GM18505 (cell line): Measurements from ENCODE around the gene TMEM270.

Experiments
- ATAC-seq: cut with Tn5 transposase; IDR thresholded peaks from one replicate; pipeline ENCODE4 v1.9.1; 2021; ENCODE audit not compliant: unreplicated experiment
- POLR2A ChIP-seq: IDR thresholded peaks from 4 replicates; pipeline ENCODE4 v1.6.1; 2011; ENCODE audit warnings: borderline replicate concordance; ENCODE audit not compliant: insufficient read depth, insufficient read length; ENCODE audit errors: extremely low read depth

TMEM270 gene

DNA sequence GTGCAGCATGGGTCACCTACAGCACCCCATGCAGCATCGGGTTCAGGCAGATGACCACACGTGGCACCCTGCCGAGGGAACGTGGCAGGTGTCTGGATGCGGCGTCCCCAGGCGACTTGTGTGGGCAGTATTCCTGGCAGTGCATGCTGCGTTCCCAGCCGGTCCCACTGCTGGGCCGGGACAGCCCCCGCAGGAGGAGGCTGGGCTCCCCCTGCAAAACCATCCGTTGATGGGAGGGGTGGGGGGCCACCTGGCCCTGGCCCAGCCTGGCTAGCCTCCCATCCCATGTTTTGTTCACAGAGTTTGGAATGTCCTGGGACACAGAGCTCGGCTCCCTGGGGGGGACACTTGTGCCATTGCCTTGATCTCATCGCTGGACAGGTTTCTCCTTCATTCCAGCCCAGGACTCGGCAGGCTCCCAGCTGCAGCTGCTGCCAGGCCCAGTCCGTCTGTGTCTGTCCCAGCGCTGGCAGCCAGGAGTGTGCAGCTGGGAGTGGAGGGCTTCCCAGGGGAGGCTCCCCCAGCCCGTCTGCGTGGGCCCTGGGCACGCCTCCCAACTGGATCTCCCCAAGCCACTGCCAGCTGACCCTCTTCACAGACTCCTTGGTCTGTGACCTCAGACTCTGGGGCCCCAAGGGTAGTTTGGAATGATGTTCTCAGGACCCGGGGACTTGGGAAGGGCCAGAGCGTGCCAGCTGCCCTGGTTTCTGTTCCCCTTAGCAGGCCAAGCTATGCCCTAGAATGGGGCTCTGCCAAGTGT lies 32.6 kb downstream of the TMEM270 start:
- TF ChIP-seq POLR2A = no peak
- no peak for ATAC-seq

DNA sequence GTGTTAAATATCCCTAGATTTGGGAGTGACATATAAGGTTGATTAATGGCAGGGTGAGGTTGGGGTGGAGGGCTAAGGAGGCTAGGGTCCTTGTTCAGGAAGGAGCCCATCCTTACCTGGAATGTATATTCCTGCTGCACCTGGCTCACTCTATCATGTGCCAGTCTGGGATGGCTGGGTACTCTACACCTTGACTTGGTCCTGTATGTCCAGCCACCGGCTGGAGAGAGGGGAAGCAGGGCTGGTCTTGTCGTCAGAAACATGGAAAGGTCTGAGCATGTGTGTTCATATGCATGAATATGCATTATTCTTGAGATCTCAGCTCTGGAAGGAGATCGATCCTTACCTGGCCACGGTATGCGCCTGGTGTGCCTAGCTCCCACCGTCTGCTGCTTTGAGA lies 33.2 kb downstream of the TMEM270 start:
- no peak for TF ChIP-seq POLR2A
- ATAC-seq = no peak

DNA sequence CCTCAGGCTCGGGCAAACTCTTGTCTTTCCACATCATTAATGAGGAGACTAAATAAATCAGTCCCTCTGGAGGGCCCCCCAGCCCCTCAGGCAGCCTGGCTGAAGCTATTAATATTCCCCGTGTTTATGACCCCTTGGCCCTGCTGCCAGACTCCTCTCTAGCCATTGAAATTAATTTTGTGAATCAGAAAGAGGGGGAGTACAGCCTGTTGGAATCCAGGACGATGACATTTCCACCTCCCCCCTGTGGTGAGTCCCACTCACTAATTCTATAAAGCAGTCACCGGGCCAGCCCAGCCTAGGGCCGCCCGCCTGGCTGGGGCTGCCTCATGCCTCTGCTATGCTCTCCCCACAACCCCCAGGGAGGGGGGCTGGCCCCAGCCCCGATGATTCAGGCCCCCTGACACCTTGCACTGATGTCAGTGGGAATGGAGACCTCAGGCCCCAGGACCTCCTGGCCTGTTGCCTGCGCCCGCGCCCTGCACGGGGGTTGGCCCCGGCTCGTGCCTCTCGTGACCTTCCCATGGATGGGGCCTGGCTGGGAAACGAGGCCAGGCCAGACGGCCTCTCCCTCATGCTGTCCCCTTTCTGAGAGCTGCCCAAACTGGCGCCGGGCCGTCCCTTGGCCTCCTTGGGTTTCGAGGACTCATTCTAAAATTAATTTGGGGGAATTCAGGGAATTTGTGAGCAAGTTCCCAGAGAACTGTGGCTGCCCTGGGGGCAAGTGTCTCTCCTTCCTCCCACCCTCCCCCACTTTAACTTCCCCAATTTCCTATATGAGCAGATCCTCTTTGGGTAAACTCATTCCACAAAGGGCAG lies 34.0 kb downstream of the TMEM270 start:
- ATAC-seq = no peak

DNA sequence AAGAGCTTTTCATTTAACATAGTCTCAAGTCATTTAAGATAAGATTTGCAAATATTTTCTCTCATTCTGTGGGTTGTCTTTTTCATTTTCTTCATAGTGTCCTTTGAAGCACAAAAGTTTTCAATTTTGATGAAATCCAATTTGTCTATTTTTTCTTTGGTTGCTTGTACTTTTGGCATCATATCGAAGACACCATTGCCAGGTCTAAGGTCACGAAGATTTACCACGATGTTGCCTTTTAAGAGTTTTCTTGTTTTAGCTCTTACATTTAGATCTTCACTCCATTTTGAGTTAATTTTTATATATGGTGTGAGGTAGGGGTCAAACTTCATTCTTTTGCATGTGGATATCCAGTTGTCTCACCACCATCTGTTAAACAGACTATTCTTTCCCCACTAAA lies 34.7 kb downstream of the TMEM270 start:
- no peak for TF ChIP-seq POLR2A
- no peak for ATAC-seq

More for the DNA sequence above, 34.0 kb downstream of the TMEM270 start:
- no peak for TF ChIP-seq POLR2A

DNA sequence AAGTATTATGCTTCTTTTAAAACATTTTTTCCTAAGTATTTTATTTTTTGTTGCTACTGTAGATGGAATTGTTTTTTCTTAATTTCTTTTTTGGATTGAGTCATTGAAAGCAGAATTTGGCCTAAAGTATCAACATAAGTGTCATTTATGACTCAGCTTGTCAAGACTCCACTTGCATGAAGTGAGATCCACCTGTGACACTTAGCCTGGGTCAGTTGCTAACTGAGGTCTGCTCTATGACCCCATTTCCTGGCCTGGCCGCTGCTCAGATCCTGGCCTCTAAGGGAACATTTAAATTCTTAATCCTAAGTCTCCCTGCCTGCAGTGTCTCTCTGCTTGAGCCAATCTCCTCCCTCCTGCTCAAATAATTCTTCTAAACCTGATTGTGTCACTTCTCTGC lies 35.5 kb downstream of the TMEM270 start:
- ATAC-seq = no peak

DNA sequence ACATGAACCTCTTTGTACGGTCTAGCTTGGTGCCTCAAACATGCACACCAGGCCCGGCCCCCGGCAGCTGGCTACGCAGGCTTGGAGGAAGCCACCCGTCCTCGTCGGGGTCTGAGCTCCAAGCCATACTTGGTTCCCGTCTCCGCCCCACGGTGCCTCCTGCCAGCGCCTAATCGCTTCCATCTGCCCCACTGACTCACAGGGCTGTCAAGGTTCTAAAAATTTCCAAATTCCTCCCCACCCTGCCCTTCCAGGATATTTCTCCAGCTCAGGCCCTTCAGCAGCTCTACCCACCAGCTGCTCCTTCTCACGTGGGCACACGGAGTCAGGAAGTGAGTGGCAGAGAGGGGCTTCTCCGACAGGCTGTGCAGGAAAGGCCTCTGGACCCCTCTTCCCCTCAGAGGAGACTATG lies 38.8 kb downstream of the TMEM270 start:
- ATAC-seq = no peak
- TF ChIP-seq POLR2A = no peak

More for the DNA sequence above, 35.5 kb downstream of the TMEM270 start:
- no peak for TF ChIP-seq POLR2A

DNA sequence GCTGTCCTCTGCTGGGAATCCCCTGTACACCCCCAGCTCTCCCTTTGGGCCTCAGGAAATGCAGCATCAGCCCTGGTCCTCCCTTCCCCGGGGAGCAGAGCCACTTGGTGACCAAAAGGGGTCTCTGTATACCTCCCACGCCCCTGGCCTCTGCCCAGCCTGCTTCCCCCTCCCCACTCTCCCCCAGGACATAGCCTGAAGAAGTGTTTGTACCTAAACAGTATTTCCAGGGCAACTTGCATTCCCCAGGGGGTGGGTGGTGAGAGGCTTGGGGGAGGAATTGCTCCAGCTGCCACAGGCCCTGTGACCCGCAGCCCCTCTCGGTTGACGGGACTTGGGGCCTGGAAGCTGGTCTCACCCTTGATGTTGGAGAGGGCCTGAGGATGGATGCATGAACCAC lies 39.3 kb downstream of the TMEM270 start:
- no peak for ATAC-seq
- TF ChIP-seq POLR2A = no peak

DNA sequence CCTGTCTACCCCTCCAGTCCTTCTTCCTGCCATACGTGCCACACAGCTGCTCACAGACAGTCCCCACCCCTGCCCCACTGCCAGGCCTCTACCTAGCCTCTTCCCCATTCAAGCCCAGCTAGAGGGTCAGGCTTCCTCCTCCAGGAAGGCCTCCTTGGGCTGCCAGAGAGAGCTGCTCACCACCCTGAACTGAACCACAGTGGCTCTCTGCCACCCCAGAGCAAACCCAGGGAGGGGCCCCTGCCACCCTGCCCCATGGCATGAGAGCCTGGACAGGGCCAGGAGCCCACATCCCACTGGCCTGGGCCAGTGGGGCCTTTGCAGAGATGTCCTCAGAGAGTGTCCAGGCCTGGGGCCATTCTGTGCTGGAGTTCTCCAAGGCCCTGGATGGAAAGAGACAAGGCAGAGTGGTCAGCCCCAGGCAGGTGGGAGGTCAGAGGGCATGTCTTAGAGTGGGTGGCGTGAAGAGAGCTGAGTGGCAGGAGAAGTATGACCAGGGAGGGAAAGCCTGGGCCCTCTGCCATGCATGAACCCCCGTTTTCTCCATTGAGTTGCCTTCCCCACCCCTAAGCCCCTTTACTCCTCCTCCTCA lies 40.4 kb downstream of the TMEM270 start:
- TF ChIP-seq POLR2A = no peak
- no peak for ATAC-seq

DNA sequence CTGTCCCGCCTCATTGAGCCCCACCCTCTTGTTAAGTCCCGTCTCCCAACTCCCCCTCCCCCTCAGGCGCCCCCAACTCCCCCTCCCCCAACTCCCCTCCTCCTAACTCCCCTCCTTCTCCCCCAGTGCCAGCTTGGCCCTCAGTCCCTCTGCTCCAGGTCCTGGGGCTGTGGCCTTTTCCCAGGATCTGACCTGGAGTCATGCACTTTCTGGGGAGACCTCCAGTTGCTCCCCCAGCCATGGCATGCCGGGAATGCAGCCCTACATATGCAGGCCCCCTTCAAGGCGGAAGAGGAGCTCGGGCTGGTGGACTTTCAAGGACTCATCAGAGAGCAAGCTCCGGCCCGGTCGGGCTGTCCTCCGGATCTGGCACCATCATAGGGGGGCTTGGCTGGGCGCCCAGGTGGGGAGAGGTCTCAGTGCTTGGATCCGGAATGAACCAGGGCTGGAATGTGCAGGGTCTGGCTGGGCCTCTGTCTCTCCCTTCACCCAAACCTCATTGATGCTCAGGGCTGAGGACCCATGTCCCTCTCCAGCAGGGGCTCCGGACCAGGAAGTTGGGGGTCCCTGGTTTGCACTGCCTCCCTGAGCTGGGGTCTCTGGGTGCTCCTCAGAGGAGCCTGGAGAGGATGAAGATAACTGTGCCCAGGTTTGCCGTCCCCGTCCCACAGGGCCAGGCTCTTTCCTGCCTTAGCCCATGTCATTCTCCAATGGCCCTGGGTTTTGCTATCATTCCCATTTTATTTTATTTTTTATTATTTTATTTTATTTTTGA lies 41.1 kb downstream of the TMEM270 start:
- no peak for ATAC-seq
- no peak for TF ChIP-seq POLR2A

DNA sequence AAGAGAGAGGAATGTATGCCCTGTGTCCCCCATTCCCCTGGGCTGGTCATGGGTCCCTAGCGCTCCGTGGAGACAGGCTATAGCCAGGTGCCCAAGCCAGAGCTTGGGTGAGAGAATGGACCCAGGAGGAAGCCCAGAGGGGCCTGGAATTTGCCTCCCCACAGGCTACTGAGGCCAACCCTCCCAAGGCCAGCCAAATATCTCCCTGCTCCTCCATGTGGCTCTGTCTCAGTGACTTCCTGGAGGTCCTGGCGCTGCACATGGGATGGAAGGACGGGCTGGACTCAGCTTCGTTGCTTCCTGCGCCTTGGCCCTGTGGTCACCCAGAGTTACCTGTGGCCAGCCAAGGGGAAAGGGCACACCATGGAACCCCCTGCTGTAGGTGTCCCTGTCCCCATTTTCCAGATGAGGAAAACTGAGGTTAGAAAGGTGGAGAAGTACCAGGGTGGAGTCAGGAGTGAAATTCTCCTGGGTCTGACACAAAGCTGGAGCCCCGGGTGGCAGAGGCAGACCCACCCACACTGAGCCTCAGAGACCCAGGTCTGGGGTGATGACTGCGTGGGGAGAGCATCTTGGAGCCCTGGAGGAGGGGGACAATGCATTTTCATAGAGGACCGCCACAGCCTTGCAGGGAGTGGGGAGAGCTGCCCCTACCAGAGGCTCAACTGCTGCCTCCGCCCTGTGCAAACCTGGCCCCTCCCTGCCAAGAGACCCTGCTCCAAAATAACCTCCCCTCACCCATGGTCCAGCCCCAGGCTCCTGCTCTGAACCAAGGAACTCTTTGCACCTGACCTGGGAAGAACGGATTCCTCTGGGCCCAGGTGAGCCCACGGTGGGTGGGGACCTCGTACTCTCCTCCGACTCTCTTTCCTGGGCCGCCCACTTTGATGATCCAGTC lies 42.6 kb downstream of the TMEM270 start:
- TF ChIP-seq POLR2A = no peak
- no peak for ATAC-seq

DNA sequence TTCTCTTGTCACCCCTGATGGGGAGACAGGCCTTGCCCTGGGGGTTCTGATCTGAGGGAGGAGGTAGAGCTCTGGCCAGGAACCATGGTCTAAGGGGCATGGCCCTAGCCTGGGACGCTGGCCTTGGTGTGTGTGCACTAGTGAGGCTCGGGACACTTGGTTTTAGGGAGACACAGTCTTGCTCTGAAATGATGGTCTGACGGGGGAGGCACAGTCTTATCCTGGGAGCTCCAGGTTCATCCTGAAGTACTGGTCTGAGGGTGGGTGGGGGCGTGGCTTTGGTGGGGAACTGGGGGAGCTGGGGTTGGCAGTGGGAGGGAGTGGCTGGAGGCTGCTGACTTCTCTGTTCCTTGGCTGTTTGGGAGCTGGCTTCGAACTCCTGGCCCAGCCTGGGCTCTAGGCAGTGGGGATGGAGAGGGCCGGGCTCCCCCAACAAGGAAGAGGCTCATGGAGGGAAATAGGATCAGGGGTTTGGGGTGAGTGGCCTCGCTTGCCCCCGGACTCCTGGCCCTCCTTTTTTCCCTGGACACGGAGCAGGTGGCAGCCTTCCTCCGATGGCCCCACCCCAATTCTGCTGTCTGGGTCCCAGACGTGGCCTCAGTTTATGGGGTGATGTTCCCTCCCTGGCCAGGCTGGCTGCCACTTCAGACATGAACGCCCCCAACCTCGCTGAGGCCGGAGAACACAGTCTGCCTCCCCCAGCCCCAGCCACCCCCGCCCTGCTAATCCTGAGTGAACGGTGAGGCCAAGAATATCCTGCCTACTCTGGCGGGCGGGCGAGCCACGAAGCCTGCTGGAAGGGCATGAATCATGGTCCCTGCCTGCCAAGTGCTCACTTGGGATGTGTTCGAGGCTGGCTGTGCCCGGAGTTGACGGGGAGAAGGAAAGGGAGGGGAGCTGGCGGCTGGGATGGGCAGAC lies 43.5 kb downstream of the TMEM270 start:
- ATAC-seq = no peak
- TF ChIP-seq POLR2A = no peak
